Measurements from ENCODE around the gene RPL28. TPM values are rescaled to one million over a fixed set of nuclear protein-coding genes. Genes with fewer than 3 reads are reported as not detected.

RPL28 gene
- total and polyA plus RNA-seq, 2 of the 13 experiments (the other 11 are each of a cell fraction or from before 2014, with no cell fraction given), result 105 to 420 TPM

- TF ChIP-seq ZNF646 (CRISPR knock-in tag; IDR thresholded peaks at IDR 0.05) (no peak), ZBTB3 (CRISPR knock-in tag; IDR thresholded peaks at IDR 0.05; ENCODE audit: borderline replicate concordance, low read depth) (no peak), ATF1 (CRISPR knock-in tag; IDR thresholded peaks at IDR 0.05) (no peak), BCL3 (CRISPR knock-in tag; IDR thresholded peaks at IDR 0.05) (no peak), MAFG (CRISPR knock-in tag; IDR thresholded peaks at IDR 0.05) (no peak), ZNF556 (CRISPR knock-in tag; IDR thresholded peaks at IDR 0.05; ENCODE audit: borderline replicate concordance) (no peak), ZBTB7B (CRISPR knock-in tag; IDR thresholded peaks at IDR 0.05) (no peak), ZFX (CRISPR knock-in tag; IDR thresholded peaks at IDR 0.05; ENCODE audit: low read depth) (peak; percentile 58), ZMAT5 (CRISPR knock-in tag; IDR thresholded peaks at IDR 0.05; ENCODE audit: borderline replicate concordance, low read depth) (no peak), ZSCAN5A (CRISPR knock-in tag; IDR thresholded peaks at IDR 0.05; ENCODE audit: borderline replicate concordance) (0 out of 2 replicates have a peak, but pooled peaks have one; percentile 30), ZNF251 (CRISPR knock-in tag; IDR thresholded peaks at IDR 0.05) (no peak), EEA1 (CRISPR knock-in tag; IDR thresholded peaks at IDR 0.05; ENCODE audit: borderline replicate concordance) (no peak), ZEB1 (IDR thresholded peaks at IDR 0.05; ENCODE audit: insufficient replicate concordance, low read depth) (no peak), CEBPB (IDR thresholded peaks at IDR 0.05; ENCODE audit: borderline replicate concordance, low read depth, low read length) (no peak), CSRNP1 (CRISPR knock-in tag; IDR thresholded peaks at IDR 0.05) (peak; percentile 54; the same call in 1 of the 2 replicates), ZNF850 (CRISPR knock-in tag; conservative IDR thresholded peaks at IDR 0.05) (no peak), ZSCAN9 (CRISPR knock-in tag; IDR thresholded peaks at IDR 0.05; ENCODE audit: borderline replicate concordance) (0 out of 2 replicates have a peak, but pooled peaks have one; percentile 11)
Measured at GRCh38 chr19:55384920-55385723, 610 bp upstream of the RPL28 start (continued).

All from HepG2 (cell line).